HK-2 (cell line): ENCODE results near the gene TACR3.
"Not testable (repeated sequence)": the region's sequence is repeated elsewhere in the genome, so short reads cannot be mapped to it uniquely, and the experiment has no call there.

ENCODE experiments used
- DNase-seq: peaks from one replicate; pipeline ENCODE4 v3.0.0-alpha.2; 2018; ENCODE audit not compliant: unreplicated experiment

Gene TACR3

DNA sequence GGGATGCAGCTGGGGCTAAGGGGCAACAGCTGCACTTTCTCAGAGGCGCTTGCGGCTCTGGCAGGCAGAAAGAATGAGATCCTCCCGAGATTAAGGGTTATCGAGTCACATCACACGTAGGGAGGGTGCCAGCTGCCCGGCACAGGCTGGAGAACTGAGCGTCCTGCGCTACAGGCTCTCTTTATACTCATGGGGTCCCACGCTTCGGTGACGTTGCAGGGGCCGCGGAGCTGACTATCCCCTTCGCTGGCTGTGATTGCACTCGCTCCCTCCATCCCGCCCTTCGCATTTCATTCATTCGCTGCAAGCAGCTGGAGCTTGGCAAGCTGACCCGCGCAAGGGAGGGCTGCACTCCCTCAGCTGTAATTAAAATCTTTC, at the start of gene TACR3:
Gene TACR3 (minus strand): TSS at position 156 of the 378 bp plus-strand sequence. CDS start 310 bp downstream, outside the sequence.
- no peak for DNase-seq

DNA sequence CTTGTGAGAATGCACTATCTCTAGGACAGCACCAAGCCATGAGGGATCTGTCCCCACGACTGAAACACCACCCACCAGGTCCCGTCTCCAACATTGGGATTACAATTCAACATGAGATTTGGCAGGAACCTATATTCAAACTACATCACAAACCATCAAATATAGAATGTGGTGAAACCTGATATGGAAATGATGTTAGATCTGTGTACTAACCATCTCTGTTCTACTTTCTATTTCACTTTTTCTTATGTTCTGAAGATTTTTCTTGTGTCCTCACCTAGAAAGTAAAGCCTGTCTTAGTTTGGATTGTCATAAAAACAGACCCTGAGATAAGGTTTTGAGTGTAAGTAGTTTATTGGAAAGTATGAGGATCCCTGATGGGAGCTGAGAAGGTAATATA, 37.8 kb upstream of the TACR3 start:
- no peak for DNase-seq

DNA sequence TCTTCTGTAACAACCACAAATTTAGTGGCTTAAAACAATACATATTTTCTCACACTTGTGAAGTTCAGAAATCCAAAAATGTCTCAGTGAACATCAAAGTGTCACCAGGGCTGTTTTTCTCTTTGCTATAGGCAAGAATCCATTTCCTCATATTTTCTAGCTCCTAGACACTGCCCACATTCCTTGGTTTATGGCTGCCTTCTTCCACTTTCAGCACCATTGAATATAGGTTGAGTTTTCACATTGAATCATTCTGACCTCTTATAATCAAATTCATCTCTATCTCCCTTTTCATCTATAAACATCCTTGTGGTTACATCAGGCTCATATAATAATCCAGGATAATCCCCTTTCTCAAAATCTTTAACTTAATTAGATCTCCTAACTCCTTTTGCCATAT, 37.0 kb upstream of the TACR3 start:
- no peak for DNase-seq

DNA sequence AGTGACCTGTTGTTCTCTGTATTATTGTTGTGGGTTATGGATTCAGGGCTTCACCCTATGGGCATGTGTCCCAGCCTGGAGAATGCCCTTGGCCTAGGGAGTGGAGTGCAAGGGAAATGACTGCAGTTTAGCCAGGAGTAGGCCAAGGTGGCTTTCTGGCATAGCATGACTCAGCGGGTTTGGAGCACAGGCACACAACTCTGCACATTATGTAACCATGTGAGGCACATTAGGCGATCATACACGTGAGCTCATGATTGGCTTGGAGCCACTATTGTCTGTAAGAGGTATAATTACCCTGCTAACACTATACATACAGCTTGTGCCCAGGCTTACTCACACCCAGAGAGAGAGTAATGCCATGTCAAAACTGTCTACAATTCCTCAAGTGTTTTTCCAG, 35.1 kb upstream of the TACR3 start:
- no peak for DNase-seq

GRCh38 chr4:103753868-103754653, 34.3 kb upstream of the TACR3 start:
- DNase-seq: no peak

DNA sequence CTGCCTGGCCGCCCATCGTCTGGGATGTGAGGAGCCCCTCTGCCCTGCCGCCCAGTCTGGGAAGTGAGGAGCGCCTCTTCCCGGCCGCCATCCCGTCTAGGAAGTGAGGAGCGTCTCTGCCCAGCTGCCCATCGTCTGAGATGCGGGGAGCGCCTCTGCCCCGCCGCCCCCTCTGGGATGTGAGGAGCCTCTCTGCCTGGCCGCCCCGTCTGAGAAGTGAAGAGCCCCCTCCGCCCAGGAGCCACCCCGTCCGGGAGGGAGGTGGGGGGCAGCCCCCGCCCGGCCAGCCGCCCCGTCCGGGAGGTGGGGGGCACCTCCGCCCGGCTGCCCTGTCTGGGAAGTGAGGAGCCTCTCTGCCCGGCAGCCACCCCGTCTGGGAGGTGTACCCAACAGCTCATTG, 3.4 kb upstream of the TACR3 start:
- not testable (repeated sequence) for DNase-seq

- no peak for DNase-seq
Measured at GRCh38 chr4:103721251-103721650, 1.5 kb upstream of the TACR3 start.

DNA sequence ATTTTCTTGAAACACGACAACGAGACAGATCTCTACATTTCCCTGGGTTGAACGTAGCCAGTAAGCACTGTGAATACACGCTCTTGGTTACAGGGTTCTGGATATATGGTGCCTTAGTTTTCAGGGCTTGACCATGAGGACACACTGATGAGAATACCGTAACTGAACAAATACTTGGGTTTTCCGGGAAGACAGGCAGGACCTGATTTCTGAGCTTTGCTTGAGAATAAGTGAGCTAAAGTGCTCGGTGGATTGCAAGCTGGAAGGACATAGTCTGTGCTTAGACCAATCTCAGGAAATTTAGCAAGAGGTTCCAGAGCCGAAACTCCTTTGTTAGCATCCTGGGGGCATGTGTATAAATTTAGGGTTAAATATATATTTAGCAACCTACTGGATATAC, 876 bp upstream of the TACR3 start:
- DNase-seq: no peak

DNA sequence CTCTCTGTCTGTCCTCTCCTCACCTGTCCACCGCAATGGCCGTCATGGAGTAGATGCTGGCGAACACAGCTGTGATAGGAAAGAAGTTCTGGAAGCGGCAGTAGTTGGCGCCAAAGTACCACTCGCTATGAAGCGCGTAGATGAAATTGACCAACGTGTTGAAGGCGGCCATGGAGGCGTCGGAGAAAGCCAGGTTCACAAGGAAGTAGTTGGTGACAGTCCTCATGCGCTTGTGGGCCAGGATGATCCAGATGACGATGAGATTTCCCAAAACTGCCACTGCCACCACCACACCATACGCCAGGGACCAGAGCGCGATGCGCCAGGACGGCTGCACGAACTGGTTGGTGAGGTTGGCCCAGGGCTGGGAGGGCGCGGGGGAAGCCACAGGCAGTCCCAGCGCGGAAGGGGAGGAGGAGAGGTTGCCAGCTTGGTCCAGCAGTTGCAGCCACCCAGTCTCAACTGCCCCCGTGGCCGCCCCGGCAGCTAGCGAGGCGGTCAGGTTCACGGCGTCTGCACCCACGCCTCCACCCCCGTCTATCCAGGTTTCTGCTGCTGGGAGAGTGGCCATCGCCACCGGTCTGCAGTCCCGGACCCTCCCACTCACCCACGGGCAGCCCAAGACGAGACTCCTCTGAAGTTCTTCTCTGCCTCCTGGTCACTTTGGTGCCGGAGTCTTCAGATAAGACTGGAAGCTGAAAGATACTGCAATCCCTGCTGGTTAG, 518 bp downstream of the TACR3 start:
- no peak for DNase-seq

GRCh38 chr4:103692615-103693014, 27.2 kb downstream of the TACR3 start:
- DNase-seq: no peak

- DNase-seq: no peak
Measured at GRCh38 chr4:103673983-103674382, 45.8 kb downstream of the TACR3 start.

DNA sequence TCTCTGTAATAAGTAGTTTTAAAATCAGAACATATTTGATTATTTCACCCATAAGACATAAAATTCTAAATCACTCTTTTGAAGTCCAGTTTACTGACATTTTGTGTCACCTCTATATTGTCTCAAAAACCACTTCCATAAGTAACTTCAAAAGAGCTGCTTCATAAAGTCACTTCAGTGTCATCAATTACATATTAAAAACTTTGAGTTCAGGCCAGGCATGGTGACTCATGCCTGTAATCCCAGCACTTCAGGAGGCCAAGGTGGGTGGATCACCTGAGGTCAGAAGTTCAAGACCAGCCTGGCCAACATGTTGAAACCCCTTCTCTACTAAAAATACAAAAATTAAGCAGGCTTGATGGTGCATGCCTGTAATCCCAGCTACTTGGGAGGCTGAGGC, 53.0 kb downstream of the TACR3 start:
- not testable (repeated sequence) for DNase-seq

DNA sequence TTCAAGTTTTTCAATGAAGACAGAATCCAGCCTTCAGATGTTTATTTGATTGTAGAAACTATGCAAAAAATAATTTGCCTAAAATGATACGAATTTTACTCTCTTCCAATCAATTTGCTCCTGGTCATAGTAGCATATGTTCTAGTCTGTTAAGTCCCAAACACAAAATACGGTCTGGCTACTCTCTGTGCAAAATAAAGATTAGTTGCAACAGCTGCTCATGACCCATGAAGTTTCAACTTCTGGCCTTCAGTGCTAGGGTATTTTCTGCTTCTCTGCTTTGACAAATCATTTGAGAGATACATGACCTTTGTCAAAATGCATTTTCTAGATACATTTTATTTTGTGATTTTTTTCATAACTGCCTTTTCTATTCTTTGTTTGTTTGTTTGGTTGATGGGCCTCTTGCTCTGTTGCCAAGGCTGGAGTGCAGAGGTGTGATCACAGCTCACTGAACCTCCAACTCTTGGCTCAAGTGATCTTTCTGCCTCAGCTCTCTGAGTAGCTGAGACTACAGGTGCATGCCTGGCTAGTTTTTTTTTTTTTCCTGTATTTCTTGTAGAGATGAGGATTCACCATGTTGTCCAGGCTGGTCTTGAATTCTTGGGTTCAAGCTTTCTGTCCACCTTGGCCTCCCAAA, 55.2 kb downstream of the TACR3 start:
- no peak for DNase-seq

GRCh38 chr4:103648541-103648940, 71.2 kb downstream of the TACR3 start:
- DNase-seq: no peak

GRCh38 chr4:103645991-103646390, 73.8 kb downstream of the TACR3 start:
- DNase-seq: no peak

- no peak for DNase-seq
Measured at GRCh38 chr4:103634236-103634635, 85.5 kb downstream of the TACR3 start.

DNA sequence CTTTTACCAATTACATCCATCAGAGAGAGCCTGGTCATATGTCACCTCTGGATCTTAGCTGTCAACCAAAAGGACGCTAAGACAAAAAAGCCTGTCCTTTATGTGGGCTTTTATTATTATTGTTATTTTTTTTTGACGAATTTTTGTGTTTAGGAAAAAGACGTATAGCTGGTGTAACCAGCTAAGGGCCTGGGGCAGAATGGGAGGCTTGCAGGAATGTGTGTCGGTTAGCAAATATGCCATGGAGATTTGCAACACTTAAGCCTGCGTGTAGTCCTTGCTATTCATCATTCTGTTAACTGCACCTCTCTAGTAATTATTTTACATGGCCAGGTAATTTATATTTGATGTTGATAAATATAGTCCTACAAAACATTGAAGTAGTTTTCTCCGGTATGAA, 93.5 kb downstream of the TACR3 start:
- no peak for DNase-seq

DNA sequence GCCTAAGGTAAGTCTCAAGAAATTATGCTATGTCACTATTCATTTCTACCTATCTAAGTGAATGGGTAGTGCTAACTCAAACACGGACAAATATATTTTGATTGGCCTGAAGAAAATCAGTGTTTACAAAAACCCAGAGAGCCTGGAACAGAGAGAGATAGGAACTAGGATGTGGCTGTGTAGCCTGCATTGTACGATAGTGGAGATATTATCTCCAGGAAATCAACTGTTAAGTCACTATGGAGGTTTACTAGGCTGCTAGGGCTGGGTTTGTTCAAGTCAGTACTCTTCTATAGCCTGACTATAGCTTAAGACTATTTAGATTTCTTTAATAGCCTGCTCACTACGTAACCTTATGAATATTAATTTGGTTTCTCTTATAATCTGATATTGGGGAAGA, 127.9 kb downstream of the TACR3 start:
- DNase-seq: no peak

DNA sequence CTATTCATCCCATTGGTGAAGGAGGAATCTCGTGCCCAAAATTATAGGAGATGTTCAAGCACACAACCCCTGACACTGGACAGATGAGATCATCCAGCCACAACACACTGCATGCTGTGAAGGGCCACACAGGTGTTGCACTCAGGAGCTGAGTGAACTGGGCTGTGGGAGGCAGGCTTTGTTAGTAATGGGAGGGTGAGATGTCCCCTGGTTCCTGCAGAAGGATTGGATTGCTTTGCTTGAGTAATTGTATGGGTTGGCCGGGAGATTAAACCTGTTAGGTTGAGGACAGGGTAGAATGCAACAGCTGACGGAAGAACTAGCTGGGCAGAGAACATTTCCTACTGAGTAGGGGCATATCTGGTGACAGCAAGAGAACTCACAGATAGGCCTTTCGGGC, 152.2 kb downstream of the TACR3 start:
- no peak for DNase-seq

DNA sequence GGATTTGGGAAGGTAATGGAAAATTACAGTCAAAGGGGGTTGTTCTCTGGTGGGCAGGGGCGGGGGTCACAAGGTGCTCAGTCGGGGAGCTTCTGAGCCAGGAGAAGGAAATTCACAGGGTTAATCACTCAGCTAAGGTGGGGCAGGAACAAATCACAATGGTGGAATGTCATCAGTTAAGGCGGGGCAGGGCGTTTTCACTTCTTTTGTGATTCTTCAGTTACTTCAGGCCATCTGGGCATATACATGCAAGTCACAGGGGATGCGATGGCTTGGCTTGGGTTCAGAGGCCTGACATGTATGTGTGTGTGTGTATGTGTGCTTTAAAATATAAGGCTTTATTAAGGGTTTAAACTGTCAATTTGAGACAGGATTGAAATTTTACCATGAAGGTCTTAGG, 160.6 kb downstream of the TACR3 start:
- DNase-seq: not testable (repeated sequence)
